ENCODE data around the gene ZNF438.

DNA sequence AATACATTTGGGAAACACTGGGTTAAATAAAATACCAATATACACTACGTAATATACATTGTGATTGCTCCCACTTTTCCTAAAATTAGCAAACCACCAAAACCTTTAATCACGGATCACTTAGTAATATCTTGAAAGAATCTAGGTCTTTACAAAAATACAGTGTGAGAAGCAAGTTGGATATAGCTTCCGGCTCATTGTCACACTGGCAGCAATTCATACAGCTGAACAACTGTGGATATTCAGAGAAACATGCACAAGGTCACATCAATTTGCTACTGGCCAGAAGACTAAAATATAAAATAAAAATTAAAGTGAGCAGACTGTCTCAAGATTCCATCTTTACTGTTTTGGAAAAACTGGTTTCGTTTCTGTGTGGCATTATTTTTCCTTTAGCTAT is 69.1 kb downstream of the ZNF438 start:
- TF ChIP-seq, protein P1, sequence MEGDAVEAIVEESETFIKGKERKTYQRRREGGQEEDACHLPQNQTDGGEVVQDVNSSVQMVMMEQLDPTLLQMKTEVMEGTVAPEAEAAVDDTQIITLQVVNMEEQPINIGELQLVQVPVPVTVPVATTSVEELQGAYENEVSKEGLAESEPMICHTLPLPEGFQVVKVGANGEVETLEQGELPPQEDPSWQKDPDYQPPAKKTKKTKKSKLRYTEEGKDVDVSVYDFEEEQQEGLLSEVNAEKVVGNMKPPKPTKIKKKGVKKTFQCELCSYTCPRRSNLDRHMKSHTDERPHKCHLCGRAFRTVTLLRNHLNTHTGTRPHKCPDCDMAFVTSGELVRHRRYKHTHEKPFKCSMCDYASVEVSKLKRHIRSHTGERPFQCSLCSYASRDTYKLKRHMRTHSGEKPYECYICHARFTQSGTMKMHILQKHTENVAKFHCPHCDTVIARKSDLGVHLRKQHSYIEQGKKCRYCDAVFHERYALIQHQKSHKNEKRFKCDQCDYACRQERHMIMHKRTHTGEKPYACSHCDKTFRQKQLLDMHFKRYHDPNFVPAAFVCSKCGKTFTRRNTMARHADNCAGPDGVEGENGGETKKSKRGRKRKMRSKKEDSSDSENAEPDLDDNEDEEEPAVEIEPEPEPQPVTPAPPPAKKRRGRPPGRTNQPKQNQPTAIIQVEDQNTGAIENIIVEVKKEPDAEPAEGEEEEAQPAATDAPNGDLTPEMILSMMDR (conservative IDR thresholded peaks at IDR 0.05; ENCODE audit: low read depth, low read length), result no peak
- TF ChIP-seq EZH2 (IDR thresholded peaks at IDR 0.05; ENCODE audit: borderline replicate concordance, low read depth, low read length, poor library complexity, severe bottlenecking), result no peak
